Neural cell (in vitro differentiated cells): ENCODE measurements around the gene TTC39B. TPM values are rescaled to one million over a fixed set of nuclear protein-coding genes. Genes with fewer than 3 reads are reported as not detected.

ENCODE experiments used
- H2AFZ ChIP-seq: fragments of 200-600, 300-800 bp; sonication (generic), shearing (Covaris generic); 2 replicates; pipeline ENCODE4 v1.6.0; 2014; ENCODE audit warnings: low read depth, mild to moderate bottlenecking, antibody characterized with exemption, low read length, moderate library complexity
- H3F3A ChIP-seq: fragments of 200-600 bp; shearing (Covaris generic); 2 replicates; pipeline ENCODE4 v1.6.1; 2016; ENCODE audit warnings: mild to moderate bottlenecking, moderate library complexity, mixed read lengths, antibody characterized with exemption, low read length; ENCODE audit not compliant: insufficient read depth, poor library complexity, severe bottlenecking
- H3K27ac ChIP-seq: fragments of 200-600, 300-800 bp; sonication (generic), shearing (Covaris generic); 2 replicates; pipeline ENCODE4 v1.5.1; 2014; ENCODE audit warnings: mild to moderate bottlenecking, low read length, moderate library complexity
- H3K27me3 ChIP-seq: fragments of 300-800, 200-600 bp; sonication (generic), shearing (Covaris generic); 2 replicates; pipeline ENCODE4 v1.6.0; 2014; ENCODE audit warnings: mild to moderate bottlenecking, low read depth, low read length, moderate library complexity; ENCODE audit not compliant: insufficient read depth
- H3K36me3 ChIP-seq: fragments of 300-800, 200-600 bp; sonication (generic), shearing (Covaris generic); 2 replicates; pipeline ENCODE4 v1.5.1; 2014; ENCODE audit warnings: mild to moderate bottlenecking, antibody characterized with exemption, low read length, moderate library complexity; ENCODE audit not compliant: insufficient read depth
- H3K4me2 ChIP-seq: fragments of 300-800, 200-600 bp; sonication (generic), shearing (Covaris generic); 2 replicates; pipeline ENCODE4 v1.6.0; 2014; ENCODE audit warnings: mild to moderate bottlenecking, low read length
- H3K4me3 ChIP-seq: fragments of 300-800, 200-600 bp; sonication (generic), shearing (Covaris generic); 2 replicates; pipeline ENCODE4 v1.5.1; 2014; ENCODE audit warnings: mild to moderate bottlenecking, low read length, moderate library complexity
- H3K79me2 ChIP-seq: fragments of 200-600 bp; shearing (Covaris generic); replicated peaks from 2 replicates; pipeline ENCODE4 v1.6.0; 2014; ENCODE audit warnings: mild to moderate bottlenecking, low read length, moderate library complexity; ENCODE audit not compliant: insufficient read depth
- H3K9ac ChIP-seq: fragments of 300-800, 200-600 bp; sonication (generic), shearing (Covaris generic); 2 replicates; pipeline ENCODE4 v1.6.1; 2016; ENCODE audit warnings: mild to moderate bottlenecking, low read length, mixed read lengths
- H3K9me2 ChIP-seq: fragments of 200-600 bp; shearing (Covaris generic); 2 replicates; pipeline ENCODE4 v1.6.1; 2016; ENCODE audit warnings: mild to moderate bottlenecking, low read length, mixed read lengths; ENCODE audit not compliant: insufficient read depth
- H3K9me3 ChIP-seq: fragments of 200-600, 300-800 bp; sonication (generic), shearing (Covaris generic); 2 replicates; pipeline ENCODE4 v1.6.1; 2016; ENCODE audit warnings: mild to moderate bottlenecking, mixed run types, low read length, moderate library complexity, mixed read lengths
- H4K20me1 ChIP-seq: fragments of 200-600 bp; shearing (Covaris generic); 2 replicates; pipeline ENCODE4 v1.6.1; 2016; ENCODE audit warnings: mild to moderate bottlenecking, mixed run types; ENCODE audit not compliant: insufficient read depth
- EP300 ChIP-seq: fragments of 450-650 bp; conservative IDR thresholded peaks from 2 replicates; pipeline ENCODE4 v1.6.1; 2014; ENCODE audit warnings: antibody characterized with exemption, mild to moderate bottlenecking, moderate library complexity; ENCODE audit not compliant: poor library complexity, severe bottlenecking
- EZH2 ChIP-seq: fragments of 200-600, 300-800 bp; shearing (Covaris generic), sonication (generic); IDR thresholded peaks from 2 replicates; pipeline ENCODE4 v1.6.1; 2014; ENCODE audit warnings: antibody characterized with exemption, low read length, borderline replicate concordance, mild to moderate bottlenecking; ENCODE audit not compliant: insufficient read depth, poor library complexity, severe bottlenecking
- MXI1 ChIP-seq: fragments of 450-650 bp; conservative IDR thresholded peaks from 2 replicates; pipeline ENCODE4 v1.6.1; 2014; ENCODE audit warnings: antibody characterized with exemption, mild to moderate bottlenecking; ENCODE audit not compliant: poor library complexity, severe bottlenecking
- POLR2AphosphoS5 ChIP-seq: IDR thresholded peaks from 2 replicates; pipeline ENCODE4 v1.6.1; 2012
- RAD21 ChIP-seq: fragments of 450-650 bp; conservative IDR thresholded peaks from 2 replicates; pipeline ENCODE4 v1.6.1; 2014; ENCODE audit warnings: antibody characterized with exemption, mild to moderate bottlenecking, moderate library complexity
- REST ChIP-seq: IDR thresholded peaks from 2 replicates; pipeline ENCODE4 v1.6.1; 2012; ENCODE audit warnings: borderline replicate concordance
- SMC3 ChIP-seq: fragments of 450-650 bp; conservative IDR thresholded peaks from 2 replicates; pipeline ENCODE4 v1.6.1; 2014; ENCODE audit warnings: antibody characterized with exemption, mild to moderate bottlenecking, moderate library complexity; ENCODE audit not compliant: poor library complexity
- TAF1 ChIP-seq: IDR thresholded peaks from 2 replicates; pipeline ENCODE4 v1.6.1; 2012; ENCODE audit warnings: low read depth
- polyA plus RNA-seq: library from polyadenylated mRNA; depleted of rRNA; stranded (reverse); fragments of >200 nt; gene quantifications from 2 replicates; pipeline ENCODE4 v1.2.3, GENCODE V29; 2014
- TF ChIP-seq, protein P1 (sequence below): fragments of 450-650 bp; IDR thresholded peaks from 2 replicates; pipeline ENCODE4 v1.5.1; 2014; ENCODE audit warnings: antibody characterized with exemption, mild to moderate bottlenecking, moderate library complexity; ENCODE audit not compliant: poor library complexity, severe bottlenecking

TTC39B gene
- polyA plus RNA-seq, 1 donor from 2014 or later = 2.8 TPM

DNA sequence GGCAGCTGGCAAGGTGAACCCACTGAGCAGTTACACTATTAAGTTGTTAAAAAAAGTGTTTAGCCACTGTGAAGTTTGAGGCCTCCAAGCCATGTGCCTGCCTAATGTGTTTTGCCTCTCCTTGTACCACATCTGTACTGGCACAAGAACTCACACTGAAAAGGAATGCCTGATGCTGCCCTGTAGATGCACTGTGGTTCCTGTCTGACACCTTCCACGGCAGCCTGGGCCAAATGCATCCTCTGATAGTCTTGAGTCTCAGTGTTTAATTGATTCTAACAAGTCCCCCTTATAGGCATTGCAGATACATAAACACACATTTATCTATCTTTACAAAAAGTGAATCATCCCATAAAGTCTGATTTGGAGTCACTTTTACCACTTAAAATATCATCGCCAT, 169.9 kb downstream of the TTC39B start:
- no peak overlapping the region for H3K27ac ChIP-seq
- no peak overlapping the region for H3K9ac ChIP-seq
- H3K27me3 ChIP-seq = no peaks in the 10 kb centered on the region
- no peaks in the 10 kb centered on the region for H4K20me1 ChIP-seq
- no peaks in the 10 kb centered on the region for H3K36me3 ChIP-seq
- H3K4me2 ChIP-seq = no peak overlapping the region
- H2AFZ ChIP-seq = no peak overlapping the region
- no peaks in the 10 kb centered on the region for H3K79me2 ChIP-seq
- no peaks in the 10 kb centered on the region for H3F3A ChIP-seq
- no peaks in the 10 kb centered on the region for H3K9me2 ChIP-seq
- no peak overlapping the region for H3K4me3 ChIP-seq
- H3K9me3 ChIP-seq = no peaks in the 10 kb centered on the region
- TF ChIP-seq MXI1 (no peak), RAD21 (no peak), TAF1 (no peak), POLR2AphosphoS5 (no peak), REST (no peak)

DNA sequence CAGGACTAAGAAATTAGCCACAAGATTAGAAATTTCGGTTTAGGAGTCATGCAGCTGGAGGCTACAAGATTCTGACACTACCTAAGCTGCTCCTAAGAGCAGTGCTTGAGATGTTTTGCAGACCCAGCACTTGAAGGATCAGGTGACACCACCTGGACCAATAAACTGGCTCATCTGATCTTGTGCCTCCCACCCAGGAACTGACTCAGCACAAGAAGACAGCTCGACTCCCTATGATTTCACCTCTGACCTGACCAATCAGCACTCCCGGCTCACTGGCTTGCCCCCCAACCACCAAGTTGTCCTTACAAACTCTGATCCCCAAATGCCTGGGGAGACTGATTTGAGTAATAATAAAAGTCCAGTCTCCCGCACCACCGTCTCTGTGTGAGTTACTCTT, 170.4 kb downstream of the TTC39B start:
- H3K4me3 ChIP-seq = no peak overlapping the region
- no peaks in the 10 kb centered on the region for H3K9me3 ChIP-seq
- H3K79me2 ChIP-seq = no peaks in the 10 kb centered on the region
- H3K9me2 ChIP-seq = no peaks in the 10 kb centered on the region
- no peaks in the 10 kb centered on the region for H3K27me3 ChIP-seq
- no peaks in the 10 kb centered on the region for H4K20me1 ChIP-seq
- no peaks in the 10 kb centered on the region for H3K36me3 ChIP-seq
- no peaks in the 10 kb centered on the region for H3F3A ChIP-seq
- TF ChIP-seq RAD21 = no peak
- TF ChIP-seq SMC3 = no peak
- no peak for TF ChIP-seq EZH2
- no peak for TF ChIP-seq REST
- TF ChIP-seq POLR2AphosphoS5 = no peak
- TF ChIP-seq TAF1 = no peak
- no peak for TF ChIP-seq MXI1
- no peak for TF ChIP-seq EP300
- TF ChIP-seq, protein P1, sequence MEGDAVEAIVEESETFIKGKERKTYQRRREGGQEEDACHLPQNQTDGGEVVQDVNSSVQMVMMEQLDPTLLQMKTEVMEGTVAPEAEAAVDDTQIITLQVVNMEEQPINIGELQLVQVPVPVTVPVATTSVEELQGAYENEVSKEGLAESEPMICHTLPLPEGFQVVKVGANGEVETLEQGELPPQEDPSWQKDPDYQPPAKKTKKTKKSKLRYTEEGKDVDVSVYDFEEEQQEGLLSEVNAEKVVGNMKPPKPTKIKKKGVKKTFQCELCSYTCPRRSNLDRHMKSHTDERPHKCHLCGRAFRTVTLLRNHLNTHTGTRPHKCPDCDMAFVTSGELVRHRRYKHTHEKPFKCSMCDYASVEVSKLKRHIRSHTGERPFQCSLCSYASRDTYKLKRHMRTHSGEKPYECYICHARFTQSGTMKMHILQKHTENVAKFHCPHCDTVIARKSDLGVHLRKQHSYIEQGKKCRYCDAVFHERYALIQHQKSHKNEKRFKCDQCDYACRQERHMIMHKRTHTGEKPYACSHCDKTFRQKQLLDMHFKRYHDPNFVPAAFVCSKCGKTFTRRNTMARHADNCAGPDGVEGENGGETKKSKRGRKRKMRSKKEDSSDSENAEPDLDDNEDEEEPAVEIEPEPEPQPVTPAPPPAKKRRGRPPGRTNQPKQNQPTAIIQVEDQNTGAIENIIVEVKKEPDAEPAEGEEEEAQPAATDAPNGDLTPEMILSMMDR = no peak
- H2AFZ ChIP-seq = no peak overlapping the region
- no peak overlapping the region for H3K9ac ChIP-seq
- H3K4me2 ChIP-seq = no peak overlapping the region
- no peak overlapping the region for H3K27ac ChIP-seq
